ENCODE data around the gene GCKR. TPM values are rescaled to one million over a fixed set of nuclear protein-coding genes. Genes with fewer than 3 reads are reported as not detected.
"Not testable (repeated sequence)": the region's sequence is repeated elsewhere in the genome, so short reads cannot be mapped to it uniquely, and the experiment has no call there.

GCKR gene
- total RNA-seq, 1 donor from 2014 or later, result 0.71 TPM

- DNase-seq (ENCODE audit: low spot score) (no peak), ATAC-seq (no peak)
- intact Hi-C loops (cut with DNase I), result no loop called here
These were observed 5.5 kb downstream of the GCKR start for GRCh38 chr2:27502142-27502541.

- DNase-seq (ENCODE audit: low spot score), result no peak
- ATAC-seq, result no peak
- intact Hi-C loops (cut with DNase I), result no loop called here
These were observed 9.9 kb downstream of the GCKR start for GRCh38 chr2:27506587-27506986.

- intact Hi-C loops (cut with DNase I), result no loop called here
- no peak for DNase-seq (ENCODE audit: low spot score)
- no peak for ATAC-seq
These were observed 10.7 kb downstream of the GCKR start for GRCh38 chr2:27507293-27507692.

DNA sequence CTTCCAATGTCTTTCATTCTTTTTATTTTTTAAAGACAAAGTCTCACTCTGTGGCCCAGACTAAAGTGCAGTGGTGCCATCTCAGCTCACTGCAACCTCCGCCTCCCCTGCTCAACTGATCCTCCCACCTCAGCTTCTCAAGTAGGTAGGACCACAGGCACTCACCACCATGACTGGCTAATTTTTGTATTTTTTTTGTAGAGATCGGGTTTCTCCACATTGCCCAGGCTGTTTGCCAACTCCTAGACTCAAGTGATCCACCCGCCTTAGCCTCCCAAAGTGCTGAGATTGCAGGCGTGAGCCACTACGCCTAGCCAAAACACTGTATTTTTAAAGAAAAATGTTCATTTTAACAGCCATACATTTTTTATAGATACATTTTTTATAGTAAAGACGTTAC is 12.7 kb downstream of the GCKR start:
- DNase-seq (ENCODE audit: low spot score) (no peak), ATAC-seq (no peak)
- intact Hi-C loops (cut with DNase I), result no loop called here

- DNase-seq (ENCODE audit: low spot score) (no peak), ATAC-seq (no peak)
- intact Hi-C loops (cut with DNase I), result no loop called here
These were observed 21.6 kb downstream of the GCKR start for GRCh38 chr2:27518113-27518781.

- ATAC-seq (no peak), DNase-seq (ENCODE audit: low spot score) (no peak)
- intact Hi-C loops (cut with DNase I), result no loop called here
These were observed 22.1 kb downstream of the GCKR start for GRCh38 chr2:27518782-27519113.

- no peak for ATAC-seq
- DNase-seq (ENCODE audit: low spot score), result no peak
- intact Hi-C loops (cut with DNase I), result no loop called here
These were observed 23.7 kb downstream of the GCKR start for GRCh38 chr2:27520316-27520715.

GRCh38 chr2:27522400-27522945 is 25.8 kb downstream of the GCKR start:
- intact Hi-C loops (cut with DNase I), result no loop called here
- DNase-seq (ENCODE audit: low spot score) (no peak), ATAC-seq (no peak)

DNA sequence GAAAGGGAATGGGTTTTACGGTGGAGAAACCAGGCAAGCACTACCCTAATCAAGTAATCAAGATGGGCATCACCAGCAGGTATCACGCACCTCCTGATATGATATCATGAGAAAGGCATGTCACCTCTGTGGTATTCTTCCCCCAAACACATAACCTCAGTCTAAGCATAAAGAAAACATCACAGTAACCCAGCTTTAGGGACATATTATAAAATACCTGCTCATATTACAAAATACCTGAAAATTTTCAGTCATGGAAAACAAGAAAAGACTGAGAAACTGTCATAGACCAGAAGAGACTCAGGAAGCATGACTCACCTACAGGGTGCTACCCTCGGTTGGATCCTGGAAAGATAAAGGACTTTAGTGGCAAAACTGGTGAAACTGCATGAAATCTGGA is 30.5 kb downstream of the GCKR start:
- intact Hi-C loops (cut with DNase I), result no loop called here
- DNase-seq (ENCODE audit: low spot score) (no peak), ATAC-seq (no peak)

- ATAC-seq (no peak), DNase-seq (ENCODE audit: low spot score) (no peak)
- intact Hi-C loops (cut with DNase I), result no loop called here
These were observed 35.3 kb downstream of the GCKR start for GRCh38 chr2:27531983-27532382.

DNA sequence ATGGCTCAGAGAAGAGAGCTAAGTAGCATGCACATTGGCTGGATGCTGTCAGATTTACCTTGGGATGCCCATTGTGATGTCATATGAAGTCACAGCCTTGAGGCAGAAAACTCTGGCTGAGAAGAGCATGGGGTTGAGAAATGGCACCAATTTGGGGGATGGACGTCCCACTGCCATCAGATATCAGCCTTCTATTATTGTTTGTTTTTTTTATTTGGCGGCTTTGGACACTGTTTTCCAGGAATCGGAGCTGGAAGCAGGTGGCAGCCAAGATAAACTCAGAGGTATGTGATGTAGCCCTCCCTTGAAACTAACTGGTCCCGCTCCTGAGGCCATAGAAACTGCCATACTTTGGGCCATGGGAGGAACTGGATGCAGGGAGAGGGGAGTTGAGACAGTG is 40.6 kb downstream of the GCKR start:
- ATAC-seq (no peak), DNase-seq (ENCODE audit: low spot score) (no peak)
- intact Hi-C loops (cut with DNase I), result no loop called here

DNA sequence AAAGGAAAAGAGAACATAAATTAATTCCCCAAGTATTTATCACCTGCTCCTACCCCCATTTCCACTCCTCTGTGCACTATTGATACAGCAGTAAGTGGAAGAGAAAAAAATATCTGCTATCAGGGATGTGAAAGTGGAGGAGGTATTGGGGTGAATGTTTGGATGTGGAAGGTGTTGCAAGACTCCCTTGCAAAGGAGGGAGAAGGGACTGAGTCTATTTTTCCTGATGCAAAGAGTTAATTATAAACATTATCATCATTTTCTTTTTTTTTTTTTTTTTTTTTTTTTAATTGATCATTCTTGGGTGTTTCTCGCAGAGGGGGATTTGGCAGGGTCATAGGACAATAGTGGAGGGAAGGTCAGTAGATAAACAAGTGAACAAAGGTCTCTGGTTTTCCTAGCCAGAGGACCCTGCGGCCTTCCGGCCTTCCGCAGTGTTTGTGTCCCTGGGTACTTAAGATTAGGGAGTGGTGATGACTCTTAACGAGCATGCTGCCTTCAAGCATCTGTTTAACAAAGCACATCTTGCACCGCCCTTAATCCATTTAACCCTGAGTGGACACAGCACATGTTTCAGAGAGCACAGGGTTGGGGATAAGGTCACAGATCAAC is 42.3 kb downstream of the GCKR start:
- DNase-seq (ENCODE audit: low spot score); intact Hi-C loops (cut with DNase I); ATAC-seq: not testable (repeated sequence)

- ATAC-seq; intact Hi-C loops (cut with DNase I); DNase-seq (ENCODE audit: low spot score): not testable (repeated sequence)
These were observed 43.0 kb downstream of the GCKR start for GRCh38 chr2:27539649-27540048.

DNA sequence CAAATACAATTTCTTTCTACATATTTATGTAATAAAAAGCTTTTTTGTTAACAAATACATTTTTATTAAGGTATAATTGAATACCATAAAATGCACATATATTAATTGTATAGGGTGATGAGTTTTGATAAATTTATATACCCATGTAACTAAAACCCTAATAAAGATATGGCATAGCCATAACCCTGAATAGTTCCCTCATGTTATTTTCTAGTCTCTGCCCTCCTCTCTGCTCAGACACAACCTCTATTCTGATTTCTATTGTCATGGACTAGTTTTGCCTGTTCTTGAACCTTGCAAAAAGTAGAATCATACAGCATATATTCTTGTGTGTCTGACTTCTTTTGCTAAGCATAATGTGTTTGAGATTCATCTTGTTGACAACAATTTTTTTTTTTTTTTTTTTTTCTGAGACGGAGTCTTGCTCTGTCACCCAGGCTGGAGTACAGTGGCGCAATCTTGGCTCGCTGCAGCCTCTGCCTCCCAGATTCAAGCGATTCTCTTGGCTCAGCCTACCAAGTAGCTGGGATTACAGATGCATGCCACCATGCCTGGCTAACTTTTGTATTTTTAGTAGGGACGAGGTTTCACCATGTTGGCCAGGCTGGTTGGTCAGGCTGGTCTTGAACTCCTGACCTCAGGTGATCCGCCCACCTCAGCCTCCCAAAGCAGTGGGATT is 47.6 kb downstream of the GCKR start:
- intact Hi-C loops (cut with DNase I), result no loop called here
- DNase-seq (ENCODE audit: low spot score), result no peak
- ATAC-seq, result no peak

DNA sequence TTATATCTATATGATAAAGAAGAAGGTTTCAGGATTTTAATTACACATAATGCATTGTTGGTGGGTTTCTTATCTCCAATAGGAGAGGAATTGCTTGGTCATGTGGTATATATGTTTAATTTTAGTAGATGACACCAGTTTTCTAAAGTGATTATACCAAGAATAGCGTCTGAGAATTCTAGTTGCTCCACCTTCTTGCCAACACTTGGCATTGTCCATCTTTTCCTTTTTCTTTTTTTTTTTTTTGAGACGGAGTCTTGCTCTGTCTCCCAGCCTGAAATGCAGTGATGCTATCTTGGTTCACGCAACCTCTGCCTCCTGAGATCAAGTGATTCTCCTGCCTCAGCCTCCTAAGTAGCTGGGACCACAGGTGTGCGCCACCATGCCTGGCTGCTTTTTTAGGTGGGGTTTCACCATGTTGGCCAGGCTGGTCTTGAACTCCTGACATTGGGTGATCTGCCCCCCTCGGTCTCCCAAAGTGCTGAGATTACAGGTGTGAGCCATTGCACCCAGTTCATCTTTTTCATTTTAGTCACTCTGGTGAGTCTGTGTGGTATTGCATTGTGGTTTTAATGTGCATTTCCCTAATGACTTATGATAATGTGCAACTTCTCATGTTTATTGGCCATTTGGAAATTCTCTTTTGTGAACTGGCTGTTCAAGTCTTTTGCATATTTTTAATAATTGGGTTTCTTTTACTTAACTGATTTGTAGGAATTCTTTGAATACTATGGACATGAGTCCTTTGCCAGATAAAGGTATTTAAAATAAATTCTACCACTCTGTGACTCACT is 48.9 kb downstream of the GCKR start:
- DNase-seq (ENCODE audit: low spot score) (no peak), ATAC-seq (no peak)
- intact Hi-C loops (cut with DNase I), result no loop called here

GRCh38 chr2:27549303-27549702 is 52.7 kb downstream of the GCKR start:
- intact Hi-C loops (cut with DNase I), result no loop called here
- DNase-seq (ENCODE audit: low spot score) (no peak), ATAC-seq (no peak)

- ATAC-seq (no peak), DNase-seq (ENCODE audit: low spot score) (no peak)
- intact Hi-C loops (cut with DNase I), result no loop called here
These were observed 54.9 kb downstream of the GCKR start for GRCh38 chr2:27551514-27551913.

DNA sequence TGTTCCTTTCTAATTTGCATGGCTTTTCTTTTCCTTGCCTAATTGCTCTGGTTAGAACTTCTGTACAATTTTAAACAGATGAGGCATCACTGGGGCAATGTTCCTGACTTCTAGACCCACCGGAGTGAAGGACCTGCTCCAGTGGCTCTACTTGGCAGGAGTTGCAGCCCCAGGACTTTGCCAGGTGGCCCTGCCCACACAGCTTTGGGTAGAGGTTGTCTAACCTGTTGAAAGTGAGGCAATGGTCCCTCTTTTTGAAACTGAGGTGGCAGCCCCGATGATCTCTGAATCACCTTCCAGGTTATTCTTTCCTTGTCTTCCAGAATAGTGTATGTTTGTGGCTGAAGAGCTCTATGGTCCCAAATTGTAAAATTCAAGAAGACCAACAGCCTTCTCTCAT is 56.3 kb downstream of the GCKR start:
- intact Hi-C loops (cut with DNase I), result no loop called here
- DNase-seq (ENCODE audit: low spot score), result no peak
- no peak for ATAC-seq

DNA sequence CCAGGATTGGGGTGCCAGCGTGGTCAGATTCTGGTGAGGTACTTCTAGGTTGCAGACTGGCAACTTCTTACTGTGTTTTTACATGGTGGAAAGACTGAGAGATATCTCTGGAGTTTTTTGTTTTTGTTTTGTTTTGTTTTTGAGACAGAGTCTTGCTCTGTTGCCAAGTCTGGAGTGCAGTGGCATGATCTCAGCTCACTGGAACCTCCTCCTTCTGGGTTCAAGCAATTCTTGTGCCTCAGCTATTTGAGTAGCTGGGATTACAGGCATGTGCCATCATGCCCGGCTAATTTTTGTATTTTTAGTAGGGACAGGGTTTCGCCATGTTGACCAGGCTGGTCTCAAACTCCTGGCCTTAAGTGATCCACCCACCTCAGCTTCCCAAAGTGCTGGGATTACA is 57.8 kb downstream of the GCKR start:
- intact Hi-C loops (cut with DNase I); DNase-seq (ENCODE audit: low spot score); ATAC-seq: not testable (repeated sequence)

GRCh38 chr2:27559228-27559627 is 62.6 kb downstream of the GCKR start:
- DNase-seq (ENCODE audit: low spot score) (no peak), ATAC-seq (no peak)
- intact Hi-C loops (cut with DNase I), result no loop called here

Measured in sciatic nerve (tissue), 2 donors.